Measurements from ENCODE around the gene ZCCHC7. TPM values are rescaled to one million over a fixed set of nuclear protein-coding genes. Genes with fewer than 3 reads are reported as not detected.

The ZCCHC7 gene
- total and polyA plus RNA-seq, 2 of the 8 experiments (the other 6 are each of a cell fraction or from before 2014, with no cell fraction given): 12.2 to 27.5 TPM

DNA sequence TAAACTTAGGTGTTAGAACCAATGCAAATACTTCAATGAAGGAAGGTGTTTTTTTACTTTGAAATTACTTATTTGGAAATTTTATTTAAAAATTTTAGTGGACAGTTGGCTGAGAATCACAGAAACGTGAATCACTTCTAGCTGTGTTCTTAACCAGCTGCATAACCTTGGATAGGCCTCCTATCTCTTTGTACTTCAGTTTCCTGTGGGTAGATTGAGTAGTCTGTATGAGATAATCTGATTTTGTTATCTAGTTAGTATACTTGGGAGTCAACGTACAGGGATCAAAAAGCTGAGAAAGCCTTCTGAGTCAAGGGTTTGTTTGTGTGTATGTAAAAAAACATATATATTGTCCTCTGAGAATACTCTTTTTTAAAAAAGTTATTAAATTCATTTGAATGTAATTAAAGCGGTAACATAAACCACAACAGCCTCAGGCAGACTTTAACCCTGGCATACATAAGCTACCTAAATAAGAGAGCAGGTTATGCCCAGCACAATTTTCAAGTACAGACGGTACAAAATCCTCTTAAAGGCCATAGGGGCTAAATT lies 38.1 kb upstream of the ZCCHC7 start:
- POLR2A ChIA-PET (ENCODE audit: partially characterized antibody): interaction anchor here (1.9 kb wide), 1 partner anchor 38 kb away, joined by 5 read pairs; the partner anchor contains the start of gene ZCCHC7

More for the DNA sequence above, 38.1 kb upstream of the ZCCHC7 start:
- H3K4me2 ChIP-seq (ENCODE audit: insufficient read depth in 1 of 2, low read depth in 2 of 2, low read length in 2 of 2): no peak overlapping the region
- FAIRE-seq: no peak
- no peak overlapping the region for H3K4me3 ChIP-seq (ENCODE audit: extremely low read depth in 1 of 4, insufficient read depth in 2 of 4, low read depth in 3 of 4, low read length in 4 of 4)
- no peak overlapping the region for H4K91ac ChIP-seq (replicated peaks; ENCODE audit: insufficient read length, low read length)
- CTCF ChIA-PET (ENCODE audit: partially characterized antibody): interaction anchor here (0.7 to 0.8 kb wide), 2 partner anchors 16 to 788 kb away, joined by 3 read pairs; no protein-coding TSS in a partner anchor
- H4K8ac ChIP-seq (ENCODE audit: extremely low read depth, insufficient read depth, low read length): no peak overlapping the region
- H3K27me3 ChIP-seq (replicated peaks in 1 of 4; ENCODE audit: control insufficient read depth in 3 of 4, extremely low read depth in 1 of 4, insufficient read depth in 3 of 4, low read length in 3 of 4): peaks cover 2 to 10% (median 9%) of the 10 kb centered on the region in 4 experiments; a peak in 6 of 7 replicates
- H2BK120ac ChIP-seq (replicated peaks; ENCODE audit: low read depth, low read length): no peak overlapping the region
- H3K27ac ChIP-seq (ENCODE audit: low read depth, low read length): no peak overlapping the region
- H2AFZ ChIP-seq (ENCODE audit: low read length): no peak overlapping the region
- H3K79me2 ChIP-seq (ENCODE audit: control insufficient read depth in 1 of 2, insufficient read depth in 2 of 2, low read length in 2 of 2): peaks cover 0 to 43% of the 10 kb centered on the region in 2 experiments; a peak in 2 of 4 replicates
- H3K14ac ChIP-seq (ENCODE audit: insufficient read length): no peak overlapping the region
- H3K9ac ChIP-seq (replicated peaks in 1 of 4; ENCODE audit: extremely low read depth in 1 of 4, low read depth in 3 of 4, low read length in 3 of 4): no peak overlapping the region
- H3K36me3 ChIP-seq (ENCODE audit: control insufficient read depth in 2 of 4, insufficient read depth in 4 of 4, low read length in 3 of 4): peaks cover 3 to 8% (median 7%) of the 10 kb centered on the region in 4 experiments; a peak in 6 of 8 replicates
- H4K5ac ChIP-seq (ENCODE audit: insufficient read length, low read depth, low read length): no peak overlapping the region
- no peak overlapping the region for H2BK20ac ChIP-seq (ENCODE audit: low read length)
- no peak overlapping the region for H2BK12ac ChIP-seq (ENCODE audit: low read depth, low read length)
- peaks cover 2% of the 10 kb centered on the region; the same call in 1 of the 2 replicates for H3K23me2 ChIP-seq (ENCODE audit: low read depth, low read length)
- H4K20me1 ChIP-seq (replicated peaks in 1 of 2; ENCODE audit: control insufficient read depth in 1 of 2, insufficient read depth in 2 of 2, low read length in 2 of 2): peaks cover 0 to 3% of the 10 kb centered on the region in 2 experiments
- no peak overlapping the region for H3K18ac ChIP-seq (ENCODE audit: extremely low read depth, low read length)
- H3K4ac ChIP-seq (replicated peaks; ENCODE audit: insufficient read length, low read depth, low read length): no peak overlapping the region
- H3K79me1 ChIP-seq (ENCODE audit: low read depth, low read length): peaks cover 3% of the 10 kb centered on the region
- no peak overlapping the region for H3K56ac ChIP-seq (replicated peaks; ENCODE audit: insufficient read length, low read depth, low read length)
- H3K23ac ChIP-seq (ENCODE audit: insufficient read length): no peak overlapping the region
- H3K9me3 ChIP-seq (ENCODE audit: insufficient read depth in 2 of 2, low read depth in 1 of 2, low read length in 1 of 2): peaks cover 0 to 3% of the 10 kb centered on the region in 2 experiments; a peak in 1 of 4 replicates
- peaks cover 0 to 3% (median 0%) of the 10 kb centered on the region in 4 experiments; a peak in 2 of 7 replicates for H3K4me1 ChIP-seq (replicated peaks in 1 of 4; ENCODE audit: control insufficient read depth in 3 of 4, insufficient read depth in 4 of 4, low read length in 3 of 4)
- no peak overlapping the region for H2BK5ac ChIP-seq (ENCODE audit: low read depth, low read length)
- no peak overlapping the region for H2AK5ac ChIP-seq (ENCODE audit: low read depth, low read length)
- TF ChIP-seq RFX5 (IDR thresholded peaks at IDR 0.05; ENCODE audit: borderline replicate concordance, low read depth, low read length): no peak
- TF ChIP-seq CEBPB (IDR thresholded peaks at IDR 0.05; ENCODE audit: low read depth, low read length): no peak
- no peak for TF ChIP-seq KDM5A (IDR thresholded peaks at IDR 0.05; ENCODE audit: low read length)
- DNase-seq (ENCODE audit: low read depth in 1 of 2, low spot score in 2 of 2): no peak
- 81% methylated on average over 4 of the region's 4 CpGs; no CpG with 5 or more reads in 1 of the 2 experiments for WGBS, 2 experiments (ENCODE audit: extremely low coverage in 1 of 2, insufficient coverage in 1 of 2, insufficient read length in 1 of 2, insufficient replicate concordance in 2 of 2, low coverage in 1 of 2, low lambda C conversion rate in 2 of 2, missing lambda C conversion rate in 1 of 2)
- no peak overlapping the region for H2BK15ac ChIP-seq (ENCODE audit: low read length)
